ENCODE data around the gene C1R. TPM values are rescaled to one million over a fixed set of nuclear protein-coding genes. Genes with fewer than 3 reads are reported as not detected.

The C1R gene
- polyA plus RNA-seq, 1 of the 3 experiments (the other 2 are of a cell fraction), result 20.1 TPM

DNA sequence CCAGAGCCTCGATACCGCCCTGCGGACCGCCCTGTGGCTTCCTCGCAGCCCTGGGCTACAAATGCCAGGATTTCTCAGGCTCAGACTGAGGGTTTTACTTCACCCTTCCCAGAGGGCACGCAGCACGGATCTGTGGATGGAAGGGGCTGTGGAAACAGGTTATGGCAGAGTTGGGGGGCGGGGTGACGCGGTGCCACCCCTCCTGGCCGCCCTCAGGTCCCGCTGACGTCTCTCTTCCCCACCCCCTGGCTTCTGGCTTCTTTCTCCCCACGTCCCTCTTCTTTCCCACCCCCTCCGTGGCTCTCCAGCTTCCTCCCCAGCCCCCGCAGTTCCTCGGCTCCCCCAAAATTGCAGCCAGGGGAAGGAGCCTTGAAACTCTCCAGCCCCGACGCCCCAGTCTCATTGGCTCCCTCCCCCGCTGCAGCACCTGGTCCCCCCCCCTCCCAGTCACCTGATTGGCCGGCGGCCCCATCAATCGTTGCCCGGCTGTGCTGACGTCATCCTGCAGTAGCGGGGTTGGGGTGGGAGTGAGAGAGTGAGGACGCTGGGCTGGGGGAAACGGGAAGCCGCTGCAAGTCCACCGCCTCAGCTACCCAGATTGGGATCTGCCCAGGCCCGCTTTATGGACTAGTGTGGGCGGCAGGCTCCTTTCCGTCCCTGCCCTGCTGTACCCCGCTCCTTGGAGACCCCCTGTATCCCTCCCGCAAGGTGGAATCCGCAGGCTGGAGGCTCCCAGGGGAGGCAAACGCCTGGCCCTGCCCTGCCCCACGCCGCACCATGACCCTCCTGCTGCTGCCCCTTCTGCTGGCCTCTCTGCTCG lies 37.8 kb upstream of the C1R start, which contains the start of gene CLSTN3:
Gene CLSTN3, plus strand, starts transcription at position 500 of the 820 bp plus-strand sequence. Its CDS starts 278 bp downstream, at position 778.
- H3K4me2 ChIP-seq, result peak within 1 kb of the TSS; percentile 95
- H3K27ac ChIP-seq (ENCODE audit: low read depth in 2 of 2, low read length in 1 of 2), result peak within 1 kb of the TSS in 1 of 2 experiments; percentile 67; a peak in 1 of 4 replicates
- H3F3A ChIP-seq (replicated peaks; ENCODE audit: insufficient read depth), result no peaks in the 10 kb centered on the region
- ChIA-PET CTCF (interaction anchor here (0.9 to 2.8 kb wide), 6 partner anchors 11 to 59 kb away, joined by 3 to 11 read pairs (median 6); no protein-coding TSS in a partner anchor), POLR2A (no interaction called here)
- H3K27me3 ChIP-seq (ENCODE audit: insufficient read depth), result 0 out of 2 replicates have a peak, but pooled peaks cover 7% of the 10 kb centered on the region
- H3K36me3 ChIP-seq (replicated peaks in 1 of 2; ENCODE audit: control insufficient read depth in 1 of 2, insufficient read depth in 2 of 2, low read length in 1 of 2), result peaks cover 0 to 2% of the 10 kb centered on the region in 2 experiments
- WGBS (ENCODE audit: low lambda C conversion rate), result 39% methylated on average over 25 of the region's 40 CpGs
- no peaks in the 10 kb centered on the region for H3K9me2 ChIP-seq
- TF ChIP-seq JUND (IDR thresholded peaks at IDR 0.05) (no peak), CHD2 (IDR thresholded peaks at IDR 0.05; ENCODE audit: low read length, partially characterized antibody) (peak; percentile 38)
- TF ChIP-seq, protein P1, sequence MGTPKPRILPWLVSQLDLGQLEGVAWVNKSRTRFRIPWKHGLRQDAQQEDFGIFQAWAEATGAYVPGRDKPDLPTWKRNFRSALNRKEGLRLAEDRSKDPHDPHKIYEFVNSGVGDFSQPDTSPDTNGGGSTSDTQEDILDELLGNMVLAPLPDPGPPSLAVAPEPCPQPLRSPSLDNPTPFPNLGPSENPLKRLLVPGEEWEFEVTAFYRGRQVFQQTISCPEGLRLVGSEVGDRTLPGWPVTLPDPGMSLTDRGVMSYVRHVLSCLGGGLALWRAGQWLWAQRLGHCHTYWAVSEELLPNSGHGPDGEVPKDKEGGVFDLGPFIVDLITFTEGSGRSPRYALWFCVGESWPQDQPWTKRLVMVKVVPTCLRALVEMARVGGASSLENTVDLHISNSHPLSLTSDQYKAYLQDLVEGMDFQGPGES (IDR thresholded peaks at IDR 0.05; ENCODE audit: low read depth, low read length), result peak; percentile 39; the same call in 1 of the 2 replicates
- TF ChIP-seq, protein P2, sequence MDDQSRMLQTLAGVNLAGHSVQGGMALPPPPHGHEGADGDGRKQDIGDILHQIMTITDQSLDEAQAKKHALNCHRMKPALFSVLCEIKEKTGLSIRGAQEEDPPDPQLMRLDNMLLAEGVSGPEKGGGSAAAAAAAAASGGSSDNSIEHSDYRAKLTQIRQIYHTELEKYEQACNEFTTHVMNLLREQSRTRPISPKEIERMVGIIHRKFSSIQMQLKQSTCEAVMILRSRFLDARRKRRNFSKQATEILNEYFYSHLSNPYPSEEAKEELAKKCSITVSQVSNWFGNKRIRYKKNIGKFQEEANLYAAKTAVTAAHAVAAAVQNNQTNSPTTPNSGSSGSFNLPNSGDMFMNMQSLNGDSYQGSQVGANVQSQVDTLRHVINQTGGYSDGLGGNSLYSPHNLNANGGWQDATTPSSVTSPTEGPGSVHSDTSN (IDR thresholded peaks at IDR 0.05), result peak; percentile 97
- DNase-seq, result peak; percentile 100
- H3K4me3 ChIP-seq (ENCODE audit: low read depth in 2 of 2, low read length in 1 of 2), result peak within 1 kb of the TSS; percentile 71 to 76
- H3K9me3 ChIP-seq, result no peaks in the 10 kb centered on the region
- no peaks in the 10 kb centered on the region for H3K79me2 ChIP-seq (ENCODE audit: insufficient read depth)
- peak within 1 kb of the TSS; percentile 90; the same call in 1 of the 2 replicates for H2AFZ ChIP-seq (ENCODE audit: low read depth)
- no peaks in the 10 kb centered on the region for H4K20me1 ChIP-seq (ENCODE audit: insufficient read depth)
- peak within 1 kb of the TSS; percentile 51; the same call in 1 of the 2 replicates for H3K9ac ChIP-seq
- H3K4me1 ChIP-seq (ENCODE audit: control insufficient read depth in 1 of 2, insufficient read depth in 2 of 2, low read depth in 1 of 2, low read length in 1 of 2), result peaks cover 0 to 13% of the 10 kb centered on the region in 2 experiments; a peak in 1 of 4 replicates

DNA sequence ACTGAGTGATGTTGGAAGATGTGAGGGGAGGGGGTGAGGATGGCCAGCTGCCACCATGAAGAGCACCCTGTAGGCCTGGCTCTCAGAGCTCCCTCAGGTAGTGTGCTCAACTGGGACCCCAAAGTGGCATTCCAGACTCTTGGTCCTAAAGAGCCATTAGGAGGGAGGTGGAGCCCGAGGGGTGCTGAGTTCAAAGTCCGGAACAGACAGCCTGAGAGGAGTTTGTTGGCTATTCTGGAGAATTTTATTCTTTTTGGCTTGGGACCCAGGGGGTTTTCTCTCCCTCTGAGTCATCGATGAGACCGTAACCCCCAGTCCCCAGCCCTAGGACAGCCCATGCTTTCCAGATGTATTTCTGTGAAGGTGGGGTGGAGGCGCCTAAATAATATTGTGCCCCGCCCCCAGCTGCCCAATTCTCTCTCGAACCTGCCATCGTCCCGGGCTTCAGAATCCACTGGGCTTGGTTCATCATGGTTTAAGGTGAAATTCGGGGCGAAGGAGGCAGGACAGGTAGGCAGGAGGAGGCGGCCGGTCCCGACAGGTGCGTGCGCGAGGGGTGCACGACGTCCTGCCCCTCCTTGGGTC lies 37.1 kb upstream of the C1R start:
- H3K9ac ChIP-seq, result peak overlapping the region; percentile 51; the same call in 1 of the 2 replicates
- H3K9me3 ChIP-seq, result no peaks in the 10 kb centered on the region
- POLR2A ChIA-PET, result no interaction called here

More for the DNA sequence above, 37.1 kb upstream of the C1R start:
- H3K4me3 ChIP-seq (ENCODE audit: low read depth in 2 of 2, low read length in 1 of 2), result peak overlapping the region; percentile 71 to 76
- no peaks in the 10 kb centered on the region for H4K20me1 ChIP-seq (ENCODE audit: insufficient read depth)
- TF ChIP-seq, protein P2 (IDR thresholded peaks at IDR 0.05), result no peak
- TF ChIP-seq, protein P3, sequence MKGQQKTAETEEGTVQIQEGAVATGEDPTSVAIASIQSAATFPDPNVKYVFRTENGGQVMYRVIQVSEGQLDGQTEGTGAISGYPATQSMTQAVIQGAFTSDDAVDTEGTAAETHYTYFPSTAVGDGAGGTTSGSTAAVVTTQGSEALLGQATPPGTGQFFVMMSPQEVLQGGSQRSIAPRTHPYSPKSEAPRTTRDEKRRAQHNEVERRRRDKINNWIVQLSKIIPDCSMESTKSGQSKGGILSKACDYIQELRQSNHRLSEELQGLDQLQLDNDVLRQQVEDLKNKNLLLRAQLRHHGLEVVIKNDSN (IDR thresholded peaks at IDR 0.05; ENCODE audit: borderline replicate concordance, low read depth), result no peak
- TF ChIP-seq TAF1 (IDR thresholded peaks at IDR 0.05; ENCODE audit: borderline replicate concordance, low read depth, low read length), result no peak
- no peak for TF ChIP-seq MEF2A (IDR thresholded peaks at IDR 0.05; ENCODE audit: borderline replicate concordance, low read depth)
- no peak for TF ChIP-seq NFIC (IDR thresholded peaks at IDR 0.05; ENCODE audit: borderline replicate concordance)
- no peak for TF ChIP-seq FOSL2 (IDR thresholded peaks at IDR 0.05; ENCODE audit: borderline replicate concordance, low read depth)
- no peak for TF ChIP-seq ELF1 (IDR thresholded peaks at IDR 0.05)
- TF ChIP-seq, protein P4, sequence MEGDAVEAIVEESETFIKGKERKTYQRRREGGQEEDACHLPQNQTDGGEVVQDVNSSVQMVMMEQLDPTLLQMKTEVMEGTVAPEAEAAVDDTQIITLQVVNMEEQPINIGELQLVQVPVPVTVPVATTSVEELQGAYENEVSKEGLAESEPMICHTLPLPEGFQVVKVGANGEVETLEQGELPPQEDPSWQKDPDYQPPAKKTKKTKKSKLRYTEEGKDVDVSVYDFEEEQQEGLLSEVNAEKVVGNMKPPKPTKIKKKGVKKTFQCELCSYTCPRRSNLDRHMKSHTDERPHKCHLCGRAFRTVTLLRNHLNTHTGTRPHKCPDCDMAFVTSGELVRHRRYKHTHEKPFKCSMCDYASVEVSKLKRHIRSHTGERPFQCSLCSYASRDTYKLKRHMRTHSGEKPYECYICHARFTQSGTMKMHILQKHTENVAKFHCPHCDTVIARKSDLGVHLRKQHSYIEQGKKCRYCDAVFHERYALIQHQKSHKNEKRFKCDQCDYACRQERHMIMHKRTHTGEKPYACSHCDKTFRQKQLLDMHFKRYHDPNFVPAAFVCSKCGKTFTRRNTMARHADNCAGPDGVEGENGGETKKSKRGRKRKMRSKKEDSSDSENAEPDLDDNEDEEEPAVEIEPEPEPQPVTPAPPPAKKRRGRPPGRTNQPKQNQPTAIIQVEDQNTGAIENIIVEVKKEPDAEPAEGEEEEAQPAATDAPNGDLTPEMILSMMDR (IDR thresholded peaks at IDR 0.05), result no peak
- no peak for TF ChIP-seq SMC3 (IDR thresholded peaks at IDR 0.05; ENCODE audit: low read depth, low read length)
- TF ChIP-seq, protein P5, sequence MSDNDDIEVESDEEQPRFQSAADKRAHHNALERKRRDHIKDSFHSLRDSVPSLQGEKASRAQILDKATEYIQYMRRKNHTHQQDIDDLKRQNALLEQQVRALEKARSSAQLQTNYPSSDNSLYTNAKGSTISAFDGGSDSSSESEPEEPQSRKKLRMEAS (IDR thresholded peaks at IDR 0.05; ENCODE audit: low read depth), result no peak
- H3K79me2 ChIP-seq (ENCODE audit: insufficient read depth), result no peaks in the 10 kb centered on the region
- peak overlapping the region; percentile 90; the same call in 1 of the 2 replicates for H2AFZ ChIP-seq (ENCODE audit: low read depth)
- H3K4me2 ChIP-seq, result peak overlapping the region; percentile 95
- 27% methylated on average over 8 of the region's 19 CpGs for WGBS (ENCODE audit: low lambda C conversion rate)
- H3K27ac ChIP-seq (ENCODE audit: low read depth in 2 of 2, low read length in 1 of 2), result peak overlapping the region in 1 of 2 experiments; percentile 67; a peak in 1 of 4 replicates
- H3K4me1 ChIP-seq (ENCODE audit: control insufficient read depth in 1 of 2, insufficient read depth in 2 of 2, low read depth in 1 of 2, low read length in 1 of 2), result peaks cover 0 to 13% of the 10 kb centered on the region in 2 experiments; a peak in 1 of 4 replicates
- no peaks in the 10 kb centered on the region for H3F3A ChIP-seq (replicated peaks; ENCODE audit: insufficient read depth)
- DNase-seq, result no peak
- CTCF ChIA-PET, result interaction anchor here (0.9 to 2.8 kb wide), 4 partner anchors 13 to 20 kb away, joined by 3 to 11 read pairs (median 4); no protein-coding TSS in a partner anchor
- H3K9me2 ChIP-seq, result no peaks in the 10 kb centered on the region
- H3K27me3 ChIP-seq (ENCODE audit: insufficient read depth), result 0 out of 2 replicates have a peak, but pooled peaks cover 7% of the 10 kb centered on the region
- H3K36me3 ChIP-seq (replicated peaks in 1 of 2; ENCODE audit: control insufficient read depth in 1 of 2, insufficient read depth in 2 of 2, low read length in 1 of 2), result peaks cover 0 to 2% of the 10 kb centered on the region in 2 experiments

All from SK-N-SH (cell line).